Stimulated activated naive CD8-positive, alpha-beta T cell treated with anti-CD3 and anti-CD28 coated beads, Interleukin-15, amount 100 ng/mL, for 72 hours (primary cell): ENCODE results near the gene C2orf68.
A peak's percentile ranks its signal among the peaks of the same experiment; 100 is the strongest.
"Not testable (repeated sequence)": the region's sequence is repeated elsewhere in the genome, so short reads cannot be mapped to it uniquely, and the experiment has no call there.

Experiments
- ATAC-seq: fragments of 150-1000 bp; cut with Tn5 transposase; 2 replicates; pipeline ENCODE4 v1.10.0; 2021; ENCODE audit warnings: mild to moderate bottlenecking, moderate library complexity
- DNase-seq, 2 donors: peaks; one replicate each; pipeline ENCODE4 v3.0.0; 2021 to 2022
- H3K27ac Mint-ChIP-seq, 2 donors: one replicate each; pipeline ENCODE4 v1.8.0; 2022; ENCODE audit warnings: mild to moderate bottlenecking in 2 of 2, mixed read lengths in 2 of 2, moderate library complexity in 2 of 2
- H3K27me3 Mint-ChIP-seq: one replicate; pipeline ENCODE4 v1.8.0; 2022; ENCODE audit warnings: mixed read lengths
- H3K4me1 Mint-ChIP-seq: one replicate; pipeline ENCODE4 v1.8.0; 2022; ENCODE audit warnings: mild to moderate bottlenecking, mixed read lengths
- H3K4me3 Mint-ChIP-seq, 2 donors: one replicate each; pipeline ENCODE4 v1.8.0; 2022; ENCODE audit warnings: mild to moderate bottlenecking in 2 of 2, mixed read lengths in 2 of 2, moderate library complexity in 1 of 2
- H3K9me3 Mint-ChIP-seq, 2 donors: one replicate each; pipeline ENCODE4 v1.8.0; 2022; ENCODE audit warnings: mixed read lengths in 2 of 2

Gene C2orf68

DNA sequence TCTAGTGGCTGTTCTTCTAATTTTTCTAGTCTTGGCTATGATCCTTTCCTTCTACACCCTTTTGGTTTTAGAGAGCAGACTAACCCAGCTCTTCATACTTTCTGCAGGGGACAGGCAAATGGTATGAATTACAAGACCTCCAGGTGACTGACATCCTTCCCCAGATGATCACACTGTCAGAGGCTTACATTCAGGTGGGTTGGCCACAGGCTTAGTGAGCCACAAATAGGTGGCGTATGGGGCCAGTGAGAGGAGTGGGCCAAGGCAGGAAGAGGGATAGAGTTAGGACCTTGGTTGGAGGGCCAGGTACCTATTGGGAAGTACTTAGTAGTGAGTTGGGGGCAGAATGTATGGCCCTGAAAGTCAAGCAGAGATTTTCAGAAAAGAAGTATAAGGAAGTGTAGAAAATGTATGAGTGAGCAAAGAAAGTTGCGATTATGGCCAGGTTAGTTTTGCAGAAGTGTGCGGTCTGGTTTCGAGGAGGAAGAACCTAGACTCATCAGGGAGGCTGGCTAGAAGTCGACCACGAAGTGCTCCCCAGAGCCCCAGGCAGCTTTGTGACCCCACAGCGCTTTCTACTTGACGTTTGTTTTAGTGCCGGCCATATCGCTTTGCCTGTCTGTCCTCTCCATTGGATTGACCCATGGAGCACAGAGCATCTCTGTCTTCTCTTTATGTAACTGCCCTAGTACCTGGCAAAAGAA is 36.1 kb upstream of the C2orf68 start:
- DNase-seq (no peak), ATAC-seq (no peak)
- no peaks in the 10 kb centered on the region for H3K9me3 Mint-ChIP-seq
- H3K4me1 Mint-ChIP-seq = peaks cover 1% of the 10 kb centered on the region
- no peak overlapping the region for H3K4me3 Mint-ChIP-seq
- no peaks in the 10 kb centered on the region for H3K27me3 Mint-ChIP-seq
- no peak overlapping the region for H3K27ac Mint-ChIP-seq

DNA sequence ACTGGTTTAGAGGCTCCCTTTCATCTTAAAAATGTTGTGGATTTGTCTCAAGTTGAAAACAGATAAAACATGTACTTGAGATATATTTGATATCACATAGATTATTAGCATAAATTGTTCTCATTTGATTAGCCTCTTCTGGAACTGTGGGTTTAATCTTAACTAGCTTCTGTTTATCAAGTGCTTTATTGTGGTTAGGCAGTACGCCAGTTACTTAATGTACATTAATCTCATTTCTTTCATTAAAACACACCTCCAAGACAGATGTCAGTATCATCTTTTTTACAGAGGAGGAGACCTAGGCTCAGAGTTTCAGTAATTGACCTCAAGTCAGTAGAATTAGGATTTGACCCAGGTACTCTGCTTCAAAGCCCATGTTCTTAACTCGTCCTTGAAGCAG is 34.3 kb upstream of the C2orf68 start:
- Mint-ChIP-seq H3K4me1 (peaks cover 19% of the 10 kb centered on the region), H3K27me3 (no peaks in the 10 kb centered on the region), H3K4me3 (no peak overlapping the region), H3K9me3 (no peaks in the 10 kb centered on the region), H3K27ac (no peak overlapping the region)
- ATAC-seq (no peak), DNase-seq (no peak)

DNA sequence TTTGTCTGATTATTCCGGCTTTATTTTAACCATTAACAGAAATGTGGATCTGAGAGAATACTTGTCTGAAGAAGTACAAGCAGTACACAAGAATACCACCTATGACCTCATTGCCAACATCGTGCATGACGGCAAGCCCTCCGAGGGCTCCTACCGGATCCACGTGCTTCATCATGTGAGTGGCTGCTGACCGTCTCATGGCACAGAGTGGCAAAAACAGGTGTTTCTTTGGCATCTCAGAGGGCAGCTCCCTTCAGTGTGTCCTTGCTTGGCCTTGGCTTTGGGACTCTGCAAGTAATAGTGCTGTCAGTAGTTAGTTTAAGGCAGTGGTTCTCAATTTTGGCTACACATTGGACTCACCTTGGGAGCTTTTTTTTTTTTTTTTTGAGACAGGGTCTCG is 33.0 kb upstream of the C2orf68 start:
- Mint-ChIP-seq H3K27ac (peak overlapping the region in 1 of 2 donors; percentile 34), H3K4me3 (no peak overlapping the region), H3K27me3 (no peaks in the 10 kb centered on the region), H3K9me3 (no peaks in the 10 kb centered on the region), H3K4me1 (peaks cover 19% of the 10 kb centered on the region)
- DNase-seq (no peak), ATAC-seq (no peak)

DNA sequence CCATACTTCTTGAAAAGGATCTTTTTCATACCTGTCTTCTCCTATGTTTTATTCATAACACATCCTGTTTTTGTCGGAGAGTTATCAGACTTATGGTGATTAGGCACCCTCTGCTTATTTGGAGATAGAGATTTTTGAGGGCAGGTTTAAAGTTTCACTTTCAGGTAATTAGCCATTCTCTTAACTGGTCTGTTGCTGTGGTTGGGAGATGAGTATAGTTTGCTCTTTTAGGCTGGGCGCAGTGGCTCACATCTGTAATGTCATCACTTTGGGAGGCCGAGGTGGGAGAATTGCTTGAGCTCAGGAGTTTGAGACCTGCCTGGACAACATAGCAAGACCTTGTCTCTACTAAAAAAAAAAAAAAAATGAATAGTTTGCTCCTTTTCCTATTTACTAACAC is 30.9 kb upstream of the C2orf68 start:
- Mint-ChIP-seq H3K9me3 (no peaks in the 10 kb centered on the region), H3K27me3 (no peaks in the 10 kb centered on the region), H3K27ac (peak overlapping the region; percentile 48 to 58), H3K4me1 (peaks cover 19% of the 10 kb centered on the region), H3K4me3 (no peak overlapping the region)
- DNase-seq = no peak
- peak; percentile 86 for ATAC-seq

DNA sequence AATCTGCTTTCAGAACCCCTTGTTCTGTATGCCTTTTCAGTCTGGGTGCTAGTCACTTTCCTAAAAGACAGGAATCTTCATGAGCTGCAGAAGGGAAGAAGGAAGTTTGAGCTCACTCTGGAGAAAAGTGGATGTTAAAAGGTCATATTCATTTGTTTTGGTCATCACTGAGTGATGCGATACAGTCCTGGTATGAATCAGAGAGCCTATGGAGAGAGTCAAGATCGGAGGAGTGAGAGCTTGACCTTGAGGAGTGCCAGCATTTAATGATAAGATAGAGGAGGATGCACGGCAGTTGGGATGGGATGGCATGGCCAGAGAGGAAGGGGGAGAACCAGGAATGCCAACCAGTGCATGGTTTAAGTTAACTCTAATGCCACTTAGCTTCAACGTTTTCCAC is 23.8 kb upstream of the C2orf68 start:
- H3K4me3 Mint-ChIP-seq = no peak overlapping the region
- H3K27me3 Mint-ChIP-seq = no peaks in the 10 kb centered on the region
- peak overlapping the region in 1 of 2 donors; percentile 74 for H3K27ac Mint-ChIP-seq
- ATAC-seq = no peak
- DNase-seq = no peak
- no peaks in the 10 kb centered on the region for H3K9me3 Mint-ChIP-seq
- H3K4me1 Mint-ChIP-seq = peaks cover 18% of the 10 kb centered on the region

DNA sequence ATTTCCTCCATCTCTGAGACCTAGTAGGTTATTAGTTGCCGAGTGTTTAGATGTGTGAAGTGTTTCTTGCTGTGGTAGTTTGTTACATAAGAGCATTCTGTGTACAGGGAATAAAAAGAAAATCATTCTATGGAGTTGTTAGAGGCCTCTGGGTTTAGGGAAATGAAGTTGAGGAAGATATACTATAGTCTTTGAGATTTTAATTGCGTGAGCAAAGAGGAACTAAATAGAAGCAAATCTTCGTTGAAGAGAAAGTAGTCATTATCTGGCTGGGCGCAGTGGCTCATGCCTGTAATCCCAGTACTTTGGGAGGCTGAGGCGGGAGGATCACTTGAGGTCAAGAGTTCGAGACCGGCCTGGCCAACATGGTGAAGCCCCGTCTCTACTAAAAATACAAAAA is 23.1 kb upstream of the C2orf68 start:
- DNase-seq (no peak), ATAC-seq (no peak)
- no peaks in the 10 kb centered on the region for H3K27me3 Mint-ChIP-seq
- peak overlapping the region; percentile 22 to 57 for H3K27ac Mint-ChIP-seq
- no peak overlapping the region for H3K4me3 Mint-ChIP-seq
- H3K4me1 Mint-ChIP-seq = peaks cover 18% of the 10 kb centered on the region
- H3K9me3 Mint-ChIP-seq = no peaks in the 10 kb centered on the region

DNA sequence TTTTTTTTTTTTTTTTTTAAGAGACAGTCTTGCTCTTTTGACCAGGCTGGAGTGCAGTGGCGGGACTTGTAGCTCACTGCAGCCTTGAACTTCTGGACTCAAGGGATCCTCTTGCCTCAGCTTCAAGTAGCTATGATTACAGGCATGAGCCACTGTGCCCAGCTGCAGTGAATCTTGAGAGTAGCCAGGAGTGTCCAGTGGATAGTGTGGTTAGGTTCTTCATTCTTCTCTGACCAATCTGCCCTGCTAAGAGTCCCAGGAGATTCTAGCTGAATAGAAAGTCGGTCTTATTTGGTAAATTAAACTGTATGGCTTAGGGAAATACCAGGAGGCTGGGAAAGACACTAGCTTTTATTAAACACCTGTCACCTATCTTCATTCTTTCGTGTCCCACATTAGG is 19.4 kb upstream of the C2orf68 start:
- peaks cover 28% of the 10 kb centered on the region for H3K4me1 Mint-ChIP-seq
- H3K4me3 Mint-ChIP-seq = no peak overlapping the region
- H3K27me3 Mint-ChIP-seq = no peaks in the 10 kb centered on the region
- no peak for ATAC-seq
- peak overlapping the region in 1 of 2 donors; percentile 88 for H3K27ac Mint-ChIP-seq
- DNase-seq = no peak
- no peaks in the 10 kb centered on the region for H3K9me3 Mint-ChIP-seq

DNA sequence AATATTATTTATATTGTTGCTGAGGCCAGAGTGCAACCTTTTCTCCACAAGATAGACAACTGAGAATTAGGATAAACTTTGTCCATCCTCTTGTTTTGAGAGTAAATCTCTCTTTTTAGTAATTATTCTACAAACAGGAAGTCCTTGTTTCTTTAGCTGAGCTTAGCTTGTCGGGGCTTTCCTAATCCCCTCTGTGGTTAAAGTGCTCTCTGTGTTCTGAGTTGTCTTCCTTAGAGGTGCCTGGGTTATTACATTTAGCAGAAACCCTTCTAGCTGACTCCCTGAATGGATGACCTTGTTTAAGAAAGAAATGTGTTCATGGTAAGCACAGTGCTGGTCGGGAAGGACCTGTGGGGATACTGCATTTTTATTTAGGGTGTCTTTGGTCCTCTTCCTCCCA is 16.8 kb upstream of the C2orf68 start:
- H3K4me1 Mint-ChIP-seq = peaks cover 28% of the 10 kb centered on the region
- peak overlapping the region; percentile 52 to 56 for H3K4me3 Mint-ChIP-seq
- peak overlapping the region; percentile 50 to 78 for H3K27ac Mint-ChIP-seq
- DNase-seq = peak in 1 of 2 donors; percentile 21
- no peaks in the 10 kb centered on the region for H3K27me3 Mint-ChIP-seq
- H3K9me3 Mint-ChIP-seq = no peaks in the 10 kb centered on the region
- peak; percentile 99 for ATAC-seq

DNA sequence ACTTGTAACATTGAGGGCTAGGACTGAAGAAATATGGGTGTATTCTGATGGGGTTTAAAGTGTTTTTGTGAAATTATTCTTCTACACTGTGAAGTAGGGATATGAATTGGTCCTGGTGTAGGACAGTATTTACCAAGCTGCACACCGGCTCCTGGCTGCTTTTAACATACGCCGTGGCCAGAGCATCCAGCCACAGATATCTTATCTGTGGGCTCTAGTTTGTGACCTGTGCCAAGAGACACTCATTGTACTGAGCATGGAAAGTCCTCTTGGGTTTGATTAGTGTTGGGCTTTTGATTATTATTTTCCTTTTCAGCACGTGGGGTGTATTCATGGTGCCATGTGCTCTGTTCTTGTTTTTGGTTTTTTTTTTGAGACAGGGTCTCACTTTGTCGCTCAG is 12.1 kb upstream of the C2orf68 start:
- H3K4me1 Mint-ChIP-seq = peaks cover 18% of the 10 kb centered on the region
- no peaks in the 10 kb centered on the region for H3K27me3 Mint-ChIP-seq
- H3K4me3 Mint-ChIP-seq = no peak overlapping the region
- H3K9me3 Mint-ChIP-seq = no peaks in the 10 kb centered on the region
- H3K27ac Mint-ChIP-seq = no peak overlapping the region
- ATAC-seq (no peak), DNase-seq (no peak)

DNA sequence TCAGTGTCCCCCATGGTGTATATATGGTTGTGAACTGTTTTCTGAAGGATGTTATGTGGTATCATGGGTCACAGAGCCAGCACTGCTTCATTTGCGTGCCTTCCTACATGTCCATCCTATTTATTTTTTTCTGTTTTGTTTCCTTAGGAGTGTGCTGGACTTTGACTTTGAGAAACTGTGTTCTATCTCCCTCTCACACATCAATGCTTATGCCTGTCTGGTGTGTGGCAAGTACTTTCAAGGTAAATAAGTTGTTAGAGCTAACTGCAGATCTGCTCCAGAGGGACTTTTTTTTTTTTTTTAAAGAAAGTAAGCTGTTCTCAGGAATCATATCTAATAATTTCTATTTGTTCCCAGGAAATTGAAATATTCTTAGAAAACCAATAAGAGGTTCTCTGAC is 9.5 kb upstream of the C2orf68 start:
- DNase-seq (no peak), ATAC-seq (no peak)
- H3K9me3 Mint-ChIP-seq = no peaks in the 10 kb centered on the region
- no peak overlapping the region for H3K4me3 Mint-ChIP-seq
- H3K27ac Mint-ChIP-seq = no peak overlapping the region
- H3K4me1 Mint-ChIP-seq = peaks cover 17% of the 10 kb centered on the region
- H3K27me3 Mint-ChIP-seq = no peaks in the 10 kb centered on the region

DNA sequence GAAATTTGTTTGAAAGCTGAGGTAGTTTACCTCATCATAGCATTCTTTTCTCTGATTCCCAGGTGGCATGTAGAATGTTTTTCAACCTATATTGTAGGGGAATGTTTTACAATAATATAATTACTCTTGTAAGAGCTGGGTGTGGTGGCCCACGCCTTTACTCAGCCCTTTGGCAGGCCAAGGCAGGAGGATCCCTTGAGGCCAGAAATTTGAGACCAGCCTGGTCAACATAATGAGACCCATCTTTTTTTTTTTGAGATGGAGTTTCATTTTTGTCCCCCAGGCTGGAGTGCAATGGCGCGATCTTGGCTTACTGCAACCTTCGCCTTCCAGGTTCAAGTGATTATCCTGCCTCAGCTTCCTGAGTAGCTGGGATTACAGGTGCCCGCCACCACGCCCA is 7.8 kb upstream of the C2orf68 start:
- DNase-seq = no peak
- no peaks in the 10 kb centered on the region for H3K9me3 Mint-ChIP-seq
- H3K4me1 Mint-ChIP-seq = peaks cover 23% of the 10 kb centered on the region
- no peaks in the 10 kb centered on the region for H3K27me3 Mint-ChIP-seq
- ATAC-seq = no peak
- no peak overlapping the region for H3K27ac Mint-ChIP-seq
- H3K4me3 Mint-ChIP-seq = no peak overlapping the region

DNA sequence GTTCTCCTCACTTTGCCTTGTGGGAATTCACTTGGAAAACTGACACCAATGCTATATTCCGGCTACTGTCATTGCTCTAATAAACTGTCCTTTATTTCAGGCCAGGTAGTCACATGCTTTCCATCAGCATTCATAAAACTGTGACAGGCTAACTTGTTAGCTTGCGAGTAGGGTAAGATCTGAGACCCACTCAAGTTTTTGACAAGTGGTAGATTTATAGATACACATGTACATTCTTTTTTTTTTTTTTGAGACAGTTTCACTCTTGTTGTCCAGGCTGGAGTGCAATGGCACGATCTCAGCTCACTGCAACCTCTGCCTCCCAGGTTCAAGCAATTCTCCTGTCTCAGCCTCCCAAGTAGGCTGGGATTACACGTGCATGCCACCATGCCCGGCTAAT is 5.9 kb upstream of the C2orf68 start:
- H3K9me3 Mint-ChIP-seq, H3K27me3 Mint-ChIP-seq, ATAC-seq, DNase-seq: not testable (repeated sequence)
- Mint-ChIP-seq H3K4me3 (peak overlapping the region; percentile 96 to 98), H3K27ac (peak overlapping the region in 1 of 2 donors; percentile 99), H3K4me1 (peaks cover 31% of the 10 kb centered on the region)

DNA sequence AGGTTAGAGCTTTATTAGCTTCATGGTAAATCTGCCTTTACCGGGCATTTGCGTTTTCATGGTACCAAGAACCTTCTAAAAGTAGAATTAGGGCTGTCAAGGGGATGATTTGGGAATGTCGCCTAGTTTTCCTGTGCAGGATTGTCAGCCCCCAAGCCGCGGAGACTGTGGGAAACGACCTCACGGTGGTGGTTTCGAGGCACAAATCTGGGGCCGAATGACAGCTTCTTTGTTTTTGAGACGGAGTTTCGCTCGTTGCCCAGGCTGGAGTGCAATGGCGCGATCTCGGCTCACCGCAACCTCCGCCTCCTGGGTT is 3.5 kb upstream of the C2orf68 start:
- Mint-ChIP-seq H3K4me1 (peaks cover 37% of the 10 kb centered on the region), H3K27me3 (no peaks in the 10 kb centered on the region), H3K4me3 (peak overlapping the region; percentile 96 to 98), H3K27ac (peak overlapping the region in 1 of 2 donors; percentile 99), H3K9me3 (no peaks in the 10 kb centered on the region)
- DNase-seq = no peak
- no peak for ATAC-seq

DNA sequence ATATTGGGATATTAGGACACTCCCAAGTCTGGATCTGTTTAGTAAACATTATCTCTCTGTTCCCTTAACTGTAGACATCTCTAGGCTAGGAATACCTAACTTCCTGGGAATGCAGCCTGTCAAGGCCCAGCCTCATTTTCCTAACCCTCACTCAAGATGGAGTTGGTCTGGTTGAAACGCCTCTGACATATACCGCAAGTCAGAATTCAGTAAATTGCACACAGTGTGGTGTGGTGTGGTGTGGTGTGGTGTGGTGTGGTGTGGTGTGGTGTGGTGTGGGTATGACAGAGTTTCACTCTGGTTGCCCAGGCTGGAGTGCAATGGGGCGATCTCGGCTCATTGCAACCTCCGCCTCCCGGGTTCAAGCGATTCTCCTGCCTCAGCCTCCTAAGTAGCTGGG is 2.9 kb upstream of the C2orf68 start:
- not testable (repeated sequence) for H3K27me3 Mint-ChIP-seq, H3K27ac Mint-ChIP-seq
- H3K4me1 Mint-ChIP-seq = peaks cover 42% of the 10 kb centered on the region

DNA sequence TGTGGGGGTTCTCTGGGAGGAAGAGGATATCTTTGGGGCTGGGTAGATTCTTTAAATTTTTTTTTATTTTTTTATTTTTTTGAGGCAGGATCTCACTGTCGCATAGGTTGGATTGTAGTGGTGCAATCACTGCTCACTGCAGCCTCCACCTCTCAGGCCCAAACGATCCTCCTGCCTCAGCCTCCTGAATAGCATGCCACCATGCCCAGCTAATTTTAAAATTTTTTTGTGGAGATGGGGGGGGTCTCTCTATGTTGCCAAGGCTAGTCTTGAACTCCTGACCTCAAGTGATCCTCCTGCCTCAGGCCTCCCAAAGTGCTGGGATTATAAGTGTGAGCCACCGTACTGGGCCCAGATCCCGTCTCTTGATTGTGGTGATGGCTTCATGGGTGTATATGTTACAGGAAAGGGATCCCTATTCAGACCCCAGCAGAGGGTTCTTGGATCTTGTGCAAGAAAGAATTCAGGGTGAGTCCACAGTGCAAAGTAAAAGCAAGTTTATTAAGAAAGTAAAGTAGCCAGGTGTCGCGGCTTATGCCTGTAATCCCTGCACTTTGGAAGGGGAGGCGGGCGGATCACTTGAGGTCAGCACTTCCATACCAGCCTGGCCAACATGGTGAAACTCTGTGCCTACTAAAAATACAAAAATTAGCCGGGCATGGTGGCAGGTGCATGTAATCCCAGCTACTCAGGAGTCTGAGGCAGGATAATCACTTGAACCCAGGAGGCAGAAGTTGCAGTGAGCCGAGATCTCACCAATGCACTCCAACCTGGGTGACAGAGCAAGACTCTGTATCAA is 2.0 kb upstream of the C2orf68 start:
- no peaks in the 10 kb centered on the region for H3K27me3 Mint-ChIP-seq

More for the DNA sequence above, 2.9 kb upstream of the C2orf68 start:
- not testable (repeated sequence) for DNase-seq, ATAC-seq, H3K4me3 Mint-ChIP-seq, H3K9me3 Mint-ChIP-seq

DNA sequence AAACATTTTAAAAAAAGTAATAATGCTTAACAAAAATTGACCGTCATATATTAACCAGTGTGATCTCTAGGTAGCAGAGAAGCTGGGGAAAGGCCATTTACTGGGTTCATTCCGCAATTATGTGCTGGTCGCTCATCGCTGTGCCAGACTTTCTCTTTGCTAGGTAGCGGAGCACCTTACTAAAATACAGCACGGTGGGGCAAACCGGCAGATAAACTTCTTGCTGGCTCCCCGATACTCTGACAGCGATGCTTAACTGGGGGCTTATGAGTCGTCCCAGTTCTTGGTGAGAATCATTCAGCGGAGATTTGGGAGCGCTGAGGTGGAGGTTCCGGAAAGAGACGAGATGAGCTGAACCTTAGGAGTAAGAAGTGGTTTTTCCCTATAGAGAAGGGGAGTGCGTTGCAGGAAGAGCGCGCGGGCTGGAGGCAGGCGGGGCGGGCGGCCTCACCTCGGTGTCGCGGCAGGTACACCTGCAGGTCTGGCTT is 605 bp downstream of the C2orf68 start:
- Mint-ChIP-seq H3K9me3 (no peaks in the 10 kb centered on the region), H3K4me1 (peaks cover 45% of the 10 kb centered on the region), H3K27me3 (no peaks in the 10 kb centered on the region), H3K4me3 (peak overlapping the region; percentile 90 to 100), H3K27ac (peak overlapping the region; percentile 98 to 99)
- DNase-seq (peak in 1 of 2 donors; percentile 16), ATAC-seq (no peak)

More for the DNA sequence above, 2.0 kb upstream of the C2orf68 start:
- H3K9me3 Mint-ChIP-seq = no peaks in the 10 kb centered on the region
- H3K27ac Mint-ChIP-seq = no peak overlapping the region
- peak overlapping the region in 1 of 2 donors; percentile 100 for H3K4me3 Mint-ChIP-seq
- ATAC-seq (no peak), DNase-seq (no peak)
- H3K4me1 Mint-ChIP-seq = peaks cover 46% of the 10 kb centered on the region
